Aortic smooth muscle cell (primary cell): ENCODE measurements around the gene PPM1F. TPM values are rescaled to one million over a fixed set of nuclear protein-coding genes. Genes with fewer than 3 reads are reported as not detected.

Experiments
- total RNA-seq: library from RNA; depleted of rRNA; stranded (reverse); fragments of >200 nt; gene quantifications from 2 replicates; pipeline ENCODE4 v1.2.3, GENCODE V29; 2014

The PPM1F gene
- 42.9 and 49.3 TPM in 2 replicates for total RNA-seq

DNA sequence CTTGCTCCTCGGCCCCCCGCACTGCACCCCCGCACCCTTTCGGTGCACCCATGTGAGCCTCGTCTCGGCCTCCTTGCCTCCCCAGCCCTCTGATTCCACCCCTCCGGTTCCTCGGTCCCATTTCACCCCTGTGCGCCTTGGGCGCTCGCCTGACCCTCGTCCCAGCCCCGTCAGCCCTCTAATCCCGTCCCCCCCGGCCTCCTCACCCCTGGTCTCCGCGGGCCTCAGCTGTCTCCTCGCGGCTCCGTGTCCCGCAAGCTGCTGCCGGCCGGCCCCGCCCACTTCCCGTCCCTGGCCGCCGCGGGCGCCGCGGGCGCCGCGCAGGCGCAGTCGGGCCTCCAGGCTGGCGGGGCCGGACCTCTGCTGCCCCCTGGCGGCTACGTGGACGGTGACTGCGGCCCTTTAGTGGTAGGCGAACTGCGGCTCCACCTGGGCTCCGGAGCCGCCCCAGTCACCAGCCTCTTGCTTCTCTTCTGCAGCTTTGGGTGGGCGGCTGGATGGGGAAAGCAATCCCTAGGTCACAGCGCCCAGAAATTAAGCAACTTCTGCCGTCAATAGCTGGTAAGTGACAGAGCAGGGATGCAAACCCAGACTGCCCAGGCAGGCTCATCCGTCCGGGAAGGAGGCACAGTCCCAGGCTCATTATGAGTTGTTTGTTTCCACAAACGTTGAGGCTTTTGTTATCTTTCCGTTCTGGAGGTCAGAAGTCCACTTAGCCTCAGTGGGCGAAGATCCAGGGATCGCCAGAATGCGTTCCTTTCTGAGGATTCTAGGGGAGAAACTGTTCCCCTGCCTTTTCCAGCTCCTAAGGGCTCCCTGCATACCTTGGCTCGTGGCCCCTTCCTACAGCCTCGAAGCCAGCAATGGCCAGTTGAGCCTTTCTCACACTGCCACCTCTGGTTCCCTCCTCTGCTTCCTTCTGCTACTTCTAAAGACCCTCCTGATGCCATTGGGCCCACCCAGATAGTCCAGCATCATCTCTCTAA lies at the start of gene PPM1F:
TSS of gene PPM1F (minus strand) at position 263 of the 986 bp plus-strand sequence. CDS start 6,800 bp downstream, outside the sequence.

GRCh38 chr22:21982338-21982965 lies 29.8 kb upstream of the PPM1F start, which contains the start of gene TOP3B:
TSS of gene TOP3B (minus strand) at chr22:21982787. CDS start at chr22:21975709, 7,078 bp downstream.

Other genes starting within 250 kb of the PPM1F start
- 1.3 and 1.4 TPM in 2 replicates for gene YPEL1, start 217.1 kb downstream of the PPM1F start, total RNA-seq
- gene MAPK1, start 85.2 kb downstream of the PPM1F start, total RNA-seq = 59.4 and 62.8 TPM in 2 replicates
- gene TOP3B, start 29.9 kb upstream of the PPM1F start, total RNA-seq = 14.7 and 15.6 TPM in 2 replicates